ES-I3 (cell line): ENCODE measurements around the gene ADGRG7.

Experiments used
- H3K36me3 ChIP-seq: 2 replicates; pipeline ENCODE4 v1.6.1; 2013; ENCODE audit warnings: mild to moderate bottlenecking, low read length, control low read depth, moderate library complexity; ENCODE audit not compliant: insufficient read depth
- H3K4me1 ChIP-seq: 2 replicates; pipeline ENCODE4 v1.6.1; 2013; ENCODE audit warnings: mild to moderate bottlenecking, control low read depth, low read length; ENCODE audit not compliant: insufficient read depth
- H3K9ac ChIP-seq: 2 replicates; pipeline ENCODE4 v1.6.1; 2013; ENCODE audit warnings: low read depth, mild to moderate bottlenecking, low read length, moderate library complexity
- H3K9me3 ChIP-seq: 2 replicates; pipeline ENCODE4 v1.6.1; 2013; ENCODE audit warnings: mild to moderate bottlenecking, low read length, moderate library complexity; ENCODE audit not compliant: control insufficient read depth, insufficient read depth

Gene ADGRG7

DNA sequence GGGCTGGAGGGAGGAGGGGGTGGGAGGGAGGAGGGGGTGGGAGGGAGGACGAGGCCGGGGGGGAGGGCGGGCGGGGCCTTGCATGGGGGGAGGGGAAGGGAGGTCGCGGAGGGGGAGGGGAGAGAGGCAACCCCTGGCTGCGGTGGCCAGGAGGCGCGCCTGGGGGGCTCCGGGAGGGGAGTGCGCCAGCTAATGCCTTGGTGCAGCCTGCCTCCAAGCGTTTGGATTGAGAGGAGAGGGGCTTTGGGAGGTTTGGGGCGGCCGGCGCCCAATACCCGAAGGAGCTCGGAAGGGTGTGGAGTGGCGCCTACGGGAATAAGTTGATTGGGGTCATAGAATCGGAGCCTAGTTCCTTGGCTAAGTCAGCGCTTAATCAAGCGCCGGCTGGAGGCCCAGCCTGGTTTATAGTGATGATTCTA is 100.5 kb downstream of the ADGRG7 start:
- no peaks in the 10 kb centered on the region for H3K4me1 ChIP-seq
- H3K9ac ChIP-seq: peak overlapping the region; percentile 89
- no peaks in the 10 kb centered on the region for H3K9me3 ChIP-seq

GRCh38 chr3:100710261-100710968 is 101.0 kb downstream of the ADGRG7 start:
- Histone ChIP-seq H3K9me3 (no peaks in the 10 kb centered on the region), H3K4me1 (no peaks in the 10 kb centered on the region), H3K9ac (peak overlapping the region; percentile 89), H3K36me3 (peaks cover 6% of the 10 kb centered on the region)

More for the DNA sequence above, 100.5 kb downstream of the ADGRG7 start:
- H3K36me3 ChIP-seq: peaks cover 4% of the 10 kb centered on the region

DNA sequence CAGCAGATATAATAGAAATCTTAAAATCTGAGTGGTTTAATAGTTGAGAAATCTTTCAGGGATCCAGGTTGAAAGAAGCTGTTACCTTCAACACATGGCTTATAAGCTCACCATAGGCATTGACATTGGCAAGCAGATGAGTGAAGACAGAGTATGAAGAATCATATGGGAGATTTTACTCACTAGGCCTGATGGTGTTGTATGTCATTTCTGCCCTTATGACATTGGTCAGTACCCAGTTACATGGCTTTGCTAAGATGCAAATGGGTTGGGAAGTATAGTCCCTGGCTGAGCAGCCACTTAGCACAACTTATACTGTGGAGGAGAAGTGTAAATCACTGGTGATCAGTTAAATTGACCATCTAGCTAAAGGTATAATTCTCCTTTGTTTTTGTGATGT is 105.8 kb downstream of the ADGRG7 start:
- Histone ChIP-seq H3K9me3 (no peaks in the 10 kb centered on the region), H3K36me3 (peaks cover 10% of the 10 kb centered on the region), H3K4me1 (peaks cover 3% of the 10 kb centered on the region; the same call in 1 of the 2 replicates), H3K9ac (no peak overlapping the region)

- Histone ChIP-seq H3K4me1 (peaks cover 5% of the 10 kb centered on the region; the same call in 1 of the 2 replicates), H3K9ac (no peak overlapping the region), H3K9me3 (no peaks in the 10 kb centered on the region), H3K36me3 (peaks cover 10% of the 10 kb centered on the region)
Observed at GRCh38 chr3:100717063-100717462, 107.7 kb downstream of the ADGRG7 start.

DNA sequence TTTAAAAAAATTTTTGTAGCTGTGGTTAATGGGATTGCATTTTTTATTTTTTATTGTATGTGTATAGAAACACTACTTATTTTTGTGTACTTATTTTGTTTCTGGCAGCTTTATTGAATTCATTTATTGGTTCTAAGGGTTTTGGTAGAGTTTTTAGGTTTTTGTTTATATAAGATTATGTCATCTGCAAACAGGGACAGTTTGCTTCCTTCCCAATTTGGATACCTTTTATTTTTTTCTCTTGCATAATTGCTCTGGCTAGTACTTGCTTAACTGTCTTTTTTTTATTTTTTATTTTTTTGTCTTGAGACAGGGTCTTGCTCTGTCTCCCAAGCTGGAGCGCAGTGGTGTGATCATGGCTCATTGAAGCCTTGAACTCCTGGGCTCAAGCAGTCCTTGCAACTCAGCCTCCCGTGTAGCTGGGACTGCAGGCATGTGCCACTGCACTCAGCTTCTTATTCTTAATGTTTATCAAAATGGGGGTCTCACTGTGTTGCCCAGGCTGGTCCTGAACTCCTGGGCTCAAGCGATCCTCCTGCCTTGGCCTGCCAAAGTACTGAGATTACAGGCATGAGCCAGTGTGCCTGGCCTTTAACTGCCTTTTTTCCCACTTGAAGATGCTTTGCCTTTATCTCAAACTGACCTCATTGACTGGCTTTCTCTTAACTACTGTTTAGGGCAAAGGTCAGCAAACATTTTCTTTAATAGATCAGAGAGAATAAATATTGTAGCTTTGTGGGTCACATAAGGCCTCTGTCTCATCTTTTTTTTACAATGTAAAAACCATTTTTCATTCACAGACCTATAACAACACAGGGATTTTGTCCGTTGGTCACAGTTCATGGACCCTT is 108.5 kb downstream of the ADGRG7 start:
- H3K9ac ChIP-seq: no peak overlapping the region
- H3K9me3 ChIP-seq: no peaks in the 10 kb centered on the region
- H3K4me1 ChIP-seq: peaks cover 5% of the 10 kb centered on the region; the same call in 1 of the 2 replicates
- peaks cover 10% of the 10 kb centered on the region for H3K36me3 ChIP-seq

DNA sequence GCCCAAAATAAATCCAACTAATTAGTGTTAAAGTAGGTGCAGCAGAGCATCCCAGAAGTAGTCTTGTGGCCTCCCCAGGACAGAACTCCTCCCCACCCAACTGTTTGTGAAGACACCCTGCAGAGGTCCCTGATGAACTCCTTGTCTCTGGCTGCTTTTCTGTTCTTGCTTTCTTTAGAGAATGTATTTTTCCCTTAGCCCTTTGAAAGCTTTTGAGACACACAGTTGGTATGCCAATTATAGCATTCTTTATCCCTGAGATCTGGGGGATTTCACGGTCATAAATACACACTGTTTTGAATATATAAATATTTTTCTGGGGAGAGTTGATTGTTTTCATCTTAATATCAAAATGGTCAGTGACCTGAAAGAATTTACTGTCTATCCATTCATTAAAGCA is 109.7 kb downstream of the ADGRG7 start:
- Histone ChIP-seq H3K4me1 (peaks cover 5% of the 10 kb centered on the region; the same call in 1 of the 2 replicates), H3K9me3 (no peaks in the 10 kb centered on the region), H3K36me3 (peaks cover 6% of the 10 kb centered on the region; the same call in 1 of the 2 replicates), H3K9ac (no peak overlapping the region)

DNA sequence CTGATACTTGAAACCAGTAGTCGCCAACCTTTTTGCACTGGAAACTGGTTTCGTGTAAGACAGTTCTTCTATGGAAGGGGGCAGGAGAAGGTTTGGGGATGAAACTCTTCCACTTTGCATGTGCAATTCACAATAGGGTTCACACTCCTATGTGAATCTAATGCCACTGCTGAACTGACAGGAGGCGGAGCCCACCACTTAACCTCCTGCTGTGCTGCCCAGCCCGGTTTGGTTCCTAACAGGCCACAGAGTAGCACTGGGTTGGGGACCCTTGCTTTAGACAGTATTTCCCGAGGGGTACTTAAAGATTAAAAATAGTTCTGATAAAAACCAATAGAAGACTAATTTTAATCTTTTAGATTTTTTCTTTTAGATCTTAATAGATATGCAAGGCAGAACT is 111.0 kb downstream of the ADGRG7 start:
- H3K36me3 ChIP-seq: peaks cover 3% of the 10 kb centered on the region; the same call in 1 of the 2 replicates
- no peak overlapping the region for H3K9ac ChIP-seq
- H3K4me1 ChIP-seq: peaks cover 5% of the 10 kb centered on the region; the same call in 1 of the 2 replicates
- no peaks in the 10 kb centered on the region for H3K9me3 ChIP-seq

DNA sequence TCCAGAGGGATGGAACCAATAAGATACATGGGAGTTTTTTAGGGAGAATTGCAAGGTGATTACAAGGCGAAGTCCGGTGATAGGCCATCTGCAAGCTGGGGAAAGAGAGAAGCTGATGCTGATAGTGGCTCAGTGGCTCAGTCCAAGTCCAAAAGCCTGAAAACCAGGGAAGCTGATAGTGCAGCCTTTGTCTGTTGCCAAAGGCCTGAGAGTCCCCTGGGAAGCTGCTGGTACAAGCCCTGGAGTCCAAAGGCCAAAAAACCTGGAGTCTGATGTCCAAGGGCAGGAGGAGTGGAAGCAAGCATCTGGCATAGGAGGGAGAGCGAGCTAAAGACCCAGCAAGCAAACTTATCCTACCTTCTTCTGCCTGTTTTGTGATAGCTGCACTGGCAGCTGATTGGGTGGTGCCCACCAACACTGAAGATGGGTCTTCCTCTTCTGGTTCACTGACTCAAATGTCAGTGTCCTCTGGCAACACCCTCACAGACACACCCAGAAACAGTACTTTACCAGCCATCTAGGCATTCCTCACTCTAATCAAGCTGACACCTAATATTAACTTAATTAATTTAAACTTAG is 116.6 kb downstream of the ADGRG7 start:
- H3K9me3 ChIP-seq: no peaks in the 10 kb centered on the region
- no peak overlapping the region for H3K9ac ChIP-seq
- peaks cover 3% of the 10 kb centered on the region; the same call in 1 of the 2 replicates for H3K36me3 ChIP-seq
- H3K4me1 ChIP-seq: 0 out of 2 replicates have a peak, but pooled peaks cover 3% of the 10 kb centered on the region

DNA sequence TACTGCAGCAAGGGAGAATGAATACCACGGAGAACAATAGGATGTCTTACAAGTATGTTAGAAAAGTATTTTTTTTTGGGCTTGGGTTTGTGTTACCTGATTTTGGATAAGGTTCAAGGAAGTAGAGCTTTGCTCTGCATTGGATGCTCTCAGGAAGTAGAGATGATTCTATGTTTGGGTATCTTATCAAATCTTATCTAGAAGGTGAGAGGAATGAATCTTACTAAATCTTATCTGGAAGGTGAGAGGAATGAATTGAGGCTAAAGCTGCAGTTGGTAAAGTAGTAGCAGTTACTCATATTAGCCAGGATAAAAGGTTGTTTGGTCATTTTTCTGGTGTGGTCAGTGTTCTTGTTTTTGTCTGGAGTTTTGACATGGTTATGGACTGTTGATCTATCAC is 117.3 kb downstream of the ADGRG7 start:
- Histone ChIP-seq H3K36me3 (peaks cover 3% of the 10 kb centered on the region; the same call in 1 of the 2 replicates), H3K4me1 (0 out of 2 replicates have a peak, but pooled peaks cover 3% of the 10 kb centered on the region), H3K9ac (no peak overlapping the region), H3K9me3 (no peaks in the 10 kb centered on the region)

DNA sequence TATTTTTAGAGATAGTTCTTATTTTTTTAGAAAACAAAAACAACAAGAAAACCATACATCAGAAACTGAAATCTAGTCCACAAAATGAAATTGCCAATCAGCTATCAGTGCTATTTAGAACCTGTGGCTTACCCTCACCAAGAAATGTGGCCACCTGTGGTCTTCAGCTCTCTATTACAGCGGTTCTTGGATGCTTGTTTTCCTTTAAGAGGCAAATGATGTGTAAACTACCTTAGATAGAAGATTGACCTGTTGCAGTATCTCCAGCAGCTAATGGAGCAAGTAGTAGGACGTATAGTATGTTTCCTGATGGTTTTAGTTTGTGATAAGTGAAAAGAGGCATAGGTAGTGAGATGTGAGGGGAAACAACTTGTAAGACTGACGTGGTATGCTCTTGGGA is 121.1 kb downstream of the ADGRG7 start:
- Histone ChIP-seq H3K4me1 (peaks cover 13% of the 10 kb centered on the region; the same call in 1 of the 2 replicates), H3K9me3 (no peaks in the 10 kb centered on the region), H3K9ac (no peak overlapping the region), H3K36me3 (peaks cover 3% of the 10 kb centered on the region; the same call in 1 of the 2 replicates)

GRCh38 chr3:100732435-100732834 is 123.0 kb downstream of the ADGRG7 start:
- Histone ChIP-seq H3K36me3 (peaks cover 3% of the 10 kb centered on the region; the same call in 1 of the 2 replicates), H3K4me1 (peaks cover 13% of the 10 kb centered on the region; the same call in 1 of the 2 replicates), H3K9ac (no peak overlapping the region), H3K9me3 (no peaks in the 10 kb centered on the region)

GRCh38 chr3:100737334-100737733 is 127.9 kb downstream of the ADGRG7 start:
- Histone ChIP-seq H3K9me3 (no peaks in the 10 kb centered on the region), H3K4me1 (peaks cover 8% of the 10 kb centered on the region; the same call in 1 of the 2 replicates), H3K36me3 (peaks cover 3% of the 10 kb centered on the region), H3K9ac (no peak overlapping the region)

- Histone ChIP-seq H3K4me1 (no peaks in the 10 kb centered on the region), H3K9me3 (no peaks in the 10 kb centered on the region), H3K9ac (no peak overlapping the region), H3K36me3 (peaks cover 3% of the 10 kb centered on the region)
Observed at GRCh38 chr3:100740207-100740606, 130.8 kb downstream of the ADGRG7 start.

- H3K9me3 ChIP-seq: no peaks in the 10 kb centered on the region
- peaks cover 3% of the 10 kb centered on the region for H3K36me3 ChIP-seq
- no peak overlapping the region for H3K9ac ChIP-seq
- H3K4me1 ChIP-seq: no peaks in the 10 kb centered on the region
Observed at GRCh38 chr3:100743535-100743934, 134.1 kb downstream of the ADGRG7 start.
